Astrocyte (in vitro differentiated cells and primary cell): ENCODE results near the gene PSMD12.

Source experiments
- EZH2 ChIP-seq: IDR thresholded peaks from 2 replicates; pipeline ENCODE4 v1.6.1; 2012; ENCODE audit warnings: mild to moderate bottlenecking, low read length, inconsistent platforms; ENCODE audit not compliant: insufficient read depth
- TF ChIP-seq, protein P1 (sequence below): IDR thresholded peaks from 2 replicates; pipeline ENCODE4 v1.5.1; 2011; ENCODE audit warnings: low read depth, mild to moderate bottlenecking, inconsistent platforms, low read length, moderate library complexity; ENCODE audit not compliant: insufficient read depth

DNA sequence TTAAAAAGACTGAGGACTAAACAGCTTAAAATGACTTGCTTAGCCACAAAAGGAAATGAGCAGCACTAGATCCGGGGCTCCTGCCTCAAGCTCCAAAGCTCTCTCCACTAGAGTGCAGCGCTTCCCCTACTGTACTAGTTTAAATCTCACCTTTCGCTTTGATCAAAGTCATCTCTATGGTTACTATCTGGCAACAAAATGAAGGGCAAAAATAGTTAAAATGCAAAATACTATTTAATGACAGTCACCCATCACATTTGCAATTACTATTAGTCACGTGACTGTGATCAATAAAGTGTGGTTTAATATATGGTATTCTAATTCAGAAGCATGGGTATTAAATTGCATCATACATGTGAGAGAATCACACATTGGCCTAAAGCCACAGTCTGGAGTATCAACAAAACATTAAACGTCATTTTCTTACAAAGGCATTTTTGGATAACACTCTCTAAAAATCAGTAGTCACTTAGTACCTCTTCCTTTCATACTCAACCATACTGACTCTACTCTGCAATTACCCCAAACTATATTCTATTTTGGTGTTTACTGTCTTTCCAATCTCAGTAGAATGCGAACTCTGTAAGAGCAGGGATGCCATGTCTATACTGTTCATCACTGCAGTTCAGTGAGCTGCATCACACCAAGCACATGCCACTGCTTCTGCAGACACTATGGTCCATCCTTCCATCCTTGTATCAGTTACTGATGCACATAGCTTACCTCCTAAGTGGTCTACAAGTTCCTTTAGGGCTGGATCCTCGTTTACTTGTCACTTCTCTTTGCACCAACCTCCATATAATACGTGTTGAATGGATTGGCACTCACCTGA is 6.2 kb downstream of the PSMD12 start:
- TF ChIP-seq, protein P1, sequence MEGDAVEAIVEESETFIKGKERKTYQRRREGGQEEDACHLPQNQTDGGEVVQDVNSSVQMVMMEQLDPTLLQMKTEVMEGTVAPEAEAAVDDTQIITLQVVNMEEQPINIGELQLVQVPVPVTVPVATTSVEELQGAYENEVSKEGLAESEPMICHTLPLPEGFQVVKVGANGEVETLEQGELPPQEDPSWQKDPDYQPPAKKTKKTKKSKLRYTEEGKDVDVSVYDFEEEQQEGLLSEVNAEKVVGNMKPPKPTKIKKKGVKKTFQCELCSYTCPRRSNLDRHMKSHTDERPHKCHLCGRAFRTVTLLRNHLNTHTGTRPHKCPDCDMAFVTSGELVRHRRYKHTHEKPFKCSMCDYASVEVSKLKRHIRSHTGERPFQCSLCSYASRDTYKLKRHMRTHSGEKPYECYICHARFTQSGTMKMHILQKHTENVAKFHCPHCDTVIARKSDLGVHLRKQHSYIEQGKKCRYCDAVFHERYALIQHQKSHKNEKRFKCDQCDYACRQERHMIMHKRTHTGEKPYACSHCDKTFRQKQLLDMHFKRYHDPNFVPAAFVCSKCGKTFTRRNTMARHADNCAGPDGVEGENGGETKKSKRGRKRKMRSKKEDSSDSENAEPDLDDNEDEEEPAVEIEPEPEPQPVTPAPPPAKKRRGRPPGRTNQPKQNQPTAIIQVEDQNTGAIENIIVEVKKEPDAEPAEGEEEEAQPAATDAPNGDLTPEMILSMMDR: peak; percentile 37
- no peak for TF ChIP-seq EZH2
